Bone marrow (tissue), 2 donors: ENCODE measurements around the gene MRNIP.
A peak's percentile ranks its signal among the peaks of the same experiment; 100 is the strongest.
"Not testable (repeated sequence)": the region's sequence is repeated elsewhere in the genome, so short reads cannot be mapped to it uniquely, and the experiment has no call there.

Experiments
- DNase-seq, 2 donors: peaks; one replicate each; lab custom pipeline; 2025; lab: John Stamatoyannopoulos, UW

MRNIP gene

DNA sequence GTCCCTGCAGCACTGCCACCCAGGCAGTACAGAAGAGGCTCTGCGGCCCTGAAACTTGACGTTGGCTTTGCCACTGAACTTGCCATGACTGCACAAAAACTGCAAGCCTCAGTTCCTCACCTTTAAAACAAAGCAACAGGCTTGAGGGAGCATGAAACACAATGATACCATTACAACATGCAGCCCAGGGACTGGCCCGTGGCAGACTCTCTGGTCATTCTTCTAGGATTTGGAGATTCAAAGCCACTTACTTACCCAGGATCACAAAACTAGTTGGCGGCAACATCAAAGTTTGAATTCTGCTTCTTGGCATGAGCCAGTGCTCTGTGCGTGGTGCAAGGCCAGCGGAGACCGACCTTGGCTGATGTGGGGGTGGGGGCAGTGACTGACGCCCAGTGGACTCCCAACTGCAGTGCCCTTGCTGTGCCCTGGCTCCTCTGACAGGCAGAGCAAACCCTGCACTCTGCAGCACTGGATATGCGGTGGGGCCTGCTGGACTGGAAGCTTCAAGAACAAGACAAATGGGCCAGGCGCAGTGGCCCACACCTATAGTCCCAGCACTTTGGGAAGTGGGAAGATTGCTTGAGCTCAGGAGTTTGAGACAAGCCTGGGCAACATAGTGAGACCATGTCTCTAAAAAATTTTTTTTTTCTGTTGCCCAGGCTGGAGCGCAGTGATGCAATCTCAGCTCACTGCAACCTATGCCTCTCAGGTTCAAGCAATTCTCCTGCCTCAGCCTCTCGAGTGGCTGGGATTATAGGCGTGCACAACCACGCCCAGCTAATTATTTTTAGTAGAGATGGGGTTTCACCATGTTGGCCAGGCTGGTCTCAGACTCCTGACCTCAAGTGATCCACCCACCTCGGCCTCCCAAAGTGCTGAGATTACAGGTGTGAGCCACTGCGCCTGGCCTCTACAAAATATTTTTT is 19.0 kb downstream of the MRNIP start:
- DNase-seq: no peak

DNA sequence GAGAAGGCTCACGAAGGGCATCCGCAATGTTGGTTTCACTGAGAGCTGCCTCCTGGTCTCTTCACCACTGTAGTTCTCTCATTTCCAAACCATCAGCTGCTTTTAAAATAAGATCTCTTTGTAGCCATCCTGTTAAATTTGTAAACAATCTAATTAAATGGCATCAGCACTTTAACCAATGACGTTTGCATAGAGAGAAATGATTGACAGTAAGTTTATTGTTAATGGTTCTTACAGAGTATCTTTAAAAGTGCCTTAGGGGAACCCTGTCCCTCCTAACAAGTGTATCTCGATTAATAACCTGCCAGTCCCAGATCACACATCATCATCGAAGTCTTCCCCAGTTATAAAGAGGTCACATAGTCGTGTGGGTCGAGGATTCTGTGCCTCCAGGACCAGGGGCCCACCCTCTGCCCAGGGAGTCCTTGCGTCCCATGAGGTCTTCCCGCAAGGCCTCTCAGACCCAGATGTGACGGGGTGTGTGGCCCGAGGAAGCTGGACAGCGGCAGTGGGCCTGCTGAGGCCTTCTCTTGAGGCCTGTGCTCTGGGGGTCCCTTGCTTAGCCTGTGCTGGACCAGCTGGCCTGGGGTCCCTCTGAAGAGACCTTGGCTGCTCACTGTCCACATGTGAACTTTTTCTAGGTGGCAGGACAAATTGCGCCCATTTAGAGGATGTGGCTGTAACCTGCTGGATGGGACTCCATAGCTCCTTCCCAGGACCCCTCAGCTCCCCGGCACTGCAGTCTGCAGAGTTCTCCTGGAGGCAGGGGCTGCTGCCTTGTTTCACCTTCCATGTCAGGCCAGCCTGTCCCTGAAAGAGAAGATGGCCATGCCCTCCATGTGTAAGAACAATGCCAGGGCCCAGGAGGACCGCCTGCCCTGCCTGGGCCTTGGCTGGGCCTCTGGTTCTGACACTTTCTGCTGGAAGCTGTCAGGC is 21.3 kb downstream of the MRNIP start:
- DNase-seq: no peak

DNA sequence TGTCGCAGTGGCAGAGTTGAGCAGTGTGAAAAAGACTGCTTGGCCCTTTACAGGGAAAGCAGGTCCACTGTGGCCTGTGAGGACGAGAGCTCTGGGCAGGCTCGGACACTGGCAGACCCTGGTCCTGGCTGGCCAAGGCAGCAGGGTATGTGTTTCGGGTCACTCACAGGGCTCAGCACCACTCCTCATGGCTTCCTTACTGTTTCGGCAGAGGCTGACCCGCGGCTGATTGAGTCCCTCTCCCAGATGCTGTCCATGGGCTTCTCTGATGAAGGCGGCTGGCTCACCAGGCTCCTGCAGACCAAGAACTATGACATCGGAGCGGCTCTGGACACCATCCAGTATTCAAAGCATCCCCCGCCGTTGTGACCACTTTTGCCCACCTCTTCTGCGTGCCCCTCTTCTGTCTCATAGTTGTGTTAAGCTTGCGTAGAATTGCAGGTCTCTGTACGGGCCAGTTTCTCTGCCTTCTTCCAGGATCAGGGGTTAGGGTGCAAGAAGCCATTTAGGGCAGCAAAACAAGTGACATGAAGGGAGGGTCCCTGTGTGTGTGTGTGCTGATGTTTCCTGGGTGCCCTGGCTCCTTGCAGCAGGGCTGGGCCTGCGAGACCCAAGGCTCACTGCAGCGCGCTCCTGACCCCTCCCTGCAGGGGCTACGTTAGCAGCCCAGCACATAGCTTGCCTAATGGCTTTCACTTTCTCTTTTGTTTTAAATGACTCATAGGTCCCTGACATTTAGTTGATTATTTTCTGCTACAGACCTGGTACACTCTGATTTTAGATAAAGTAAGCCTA is 22.2 kb downstream of the MRNIP start:
- DNase-seq: peak in 1 of 2 donors; percentile 83

DNA sequence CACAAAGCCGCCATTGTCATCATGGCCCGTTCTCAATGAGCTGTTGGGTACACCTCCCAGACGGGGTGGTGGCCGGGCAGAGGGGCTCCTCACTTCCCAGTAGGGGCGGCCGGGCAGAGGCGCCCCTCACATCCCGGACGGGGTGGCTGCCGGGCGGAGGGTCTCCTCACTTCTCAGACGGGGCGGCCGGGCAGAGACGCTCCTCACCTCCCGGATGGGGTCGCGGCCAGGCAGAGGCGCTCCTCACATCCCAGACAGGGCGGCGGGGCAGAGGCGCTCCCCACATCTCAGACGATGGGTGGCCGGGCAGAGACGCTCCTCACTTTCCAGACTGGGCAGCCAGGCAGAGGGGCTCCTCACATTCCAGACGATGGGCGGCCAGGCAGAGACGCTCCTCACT is 23.7 kb downstream of the MRNIP start:
- not testable (repeated sequence) for DNase-seq

DNA sequence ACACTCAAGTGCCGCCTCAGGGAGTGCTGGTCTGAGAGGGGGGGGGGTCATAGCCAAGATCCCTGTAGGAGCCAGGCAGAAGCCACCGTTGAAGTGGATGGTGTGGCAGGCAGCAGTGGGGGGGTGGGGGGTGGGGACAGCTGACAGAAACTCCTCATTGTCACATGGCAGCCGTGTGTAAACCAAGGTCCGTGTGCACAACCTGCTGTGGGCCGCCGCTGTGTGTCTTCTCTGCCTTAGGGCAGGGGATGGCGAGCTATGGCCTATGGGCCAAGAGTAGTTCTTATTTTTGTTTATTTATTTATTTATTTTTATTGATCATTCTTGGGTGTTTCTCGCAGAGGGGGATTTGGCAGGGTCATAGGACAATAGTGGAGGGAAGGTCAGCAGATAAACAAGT is 24.5 kb downstream of the MRNIP start:
- DNase-seq: no peak

DNA sequence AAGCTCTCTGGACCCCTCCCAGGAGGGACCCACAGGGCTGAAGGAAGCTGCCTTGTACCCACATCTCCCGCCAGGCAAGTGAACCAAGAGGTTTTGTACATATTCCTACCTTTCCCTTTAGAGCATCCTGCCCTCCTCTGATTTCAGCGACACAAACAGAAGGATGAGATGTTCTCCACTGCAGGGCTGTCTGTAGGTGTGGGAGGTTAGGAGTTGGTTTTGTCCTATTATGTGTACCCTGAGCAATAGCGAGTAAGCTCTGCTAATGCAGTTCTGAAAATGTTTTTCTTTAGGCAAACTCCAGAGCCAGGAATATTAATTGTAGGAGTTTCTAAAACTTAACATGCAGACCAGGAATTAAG is 24.9 kb downstream of the MRNIP start:
- no peak for DNase-seq

DNA sequence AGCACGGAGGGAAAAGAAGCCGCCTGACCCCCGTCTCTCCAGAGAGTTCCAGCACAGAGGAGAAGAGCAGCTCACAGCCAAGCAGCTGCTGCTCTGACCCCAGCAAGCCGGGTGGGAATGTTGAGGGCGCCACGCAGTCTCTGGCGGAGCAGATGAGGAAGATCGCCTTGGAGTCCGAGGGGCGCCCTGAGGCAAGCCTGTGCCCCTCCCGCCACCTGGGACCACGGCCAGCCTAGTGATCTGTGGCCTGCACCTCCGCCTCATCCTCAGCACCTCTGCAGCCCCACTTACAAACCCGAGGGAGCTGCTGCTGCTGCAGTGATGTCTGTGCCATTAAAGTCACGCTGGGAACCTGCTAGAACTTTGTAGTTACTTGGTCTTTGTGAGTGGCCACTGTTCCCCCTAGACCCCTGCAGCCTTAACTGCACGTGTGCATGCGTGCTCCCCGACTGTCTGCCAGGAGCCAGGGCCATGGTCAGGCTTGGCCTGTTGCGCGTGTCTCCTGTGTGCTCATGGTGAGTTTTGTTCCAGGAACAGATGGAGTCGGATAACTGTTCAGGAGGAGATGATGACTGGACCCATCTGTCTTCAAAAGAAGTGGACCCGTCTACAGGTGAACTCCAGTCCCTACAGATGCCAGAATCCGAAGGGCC is 25.4 kb downstream of the MRNIP start:
- no peak for DNase-seq

DNA sequence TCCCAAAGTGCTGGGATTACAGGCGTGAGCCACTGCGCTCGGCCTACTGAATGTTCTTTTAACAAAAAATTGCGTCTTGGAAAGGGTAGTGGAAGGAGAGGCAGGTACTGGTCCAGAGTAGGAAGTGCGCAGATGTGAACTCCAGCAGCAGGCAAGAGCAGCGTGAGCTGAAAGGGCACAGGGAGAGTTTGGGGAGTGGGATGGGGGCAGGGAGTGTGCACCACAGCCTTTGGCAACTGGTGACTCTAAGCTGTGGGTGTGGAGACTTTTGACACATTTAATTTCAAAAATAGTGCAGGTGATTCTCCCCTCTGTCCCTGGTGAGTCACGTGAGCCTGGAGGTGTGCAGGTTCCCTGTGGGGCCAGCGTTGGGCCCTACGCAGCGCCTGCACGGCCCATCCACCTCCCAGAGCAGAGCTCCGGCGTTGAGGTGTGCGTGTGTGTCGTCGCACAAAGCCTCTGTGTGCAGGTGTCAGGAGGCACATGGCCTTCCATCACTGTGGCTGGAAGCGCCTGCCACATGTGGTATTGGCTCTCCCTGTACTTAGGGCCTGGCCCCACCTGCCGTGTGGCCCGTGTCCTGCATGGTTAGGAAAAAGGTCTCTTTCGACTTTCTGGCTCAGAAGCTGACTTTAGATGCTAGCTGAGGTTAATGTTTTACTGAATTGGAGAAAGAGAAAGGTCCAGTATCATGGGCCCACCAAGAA is 26.4 kb downstream of the MRNIP start:
- no peak for DNase-seq

DNA sequence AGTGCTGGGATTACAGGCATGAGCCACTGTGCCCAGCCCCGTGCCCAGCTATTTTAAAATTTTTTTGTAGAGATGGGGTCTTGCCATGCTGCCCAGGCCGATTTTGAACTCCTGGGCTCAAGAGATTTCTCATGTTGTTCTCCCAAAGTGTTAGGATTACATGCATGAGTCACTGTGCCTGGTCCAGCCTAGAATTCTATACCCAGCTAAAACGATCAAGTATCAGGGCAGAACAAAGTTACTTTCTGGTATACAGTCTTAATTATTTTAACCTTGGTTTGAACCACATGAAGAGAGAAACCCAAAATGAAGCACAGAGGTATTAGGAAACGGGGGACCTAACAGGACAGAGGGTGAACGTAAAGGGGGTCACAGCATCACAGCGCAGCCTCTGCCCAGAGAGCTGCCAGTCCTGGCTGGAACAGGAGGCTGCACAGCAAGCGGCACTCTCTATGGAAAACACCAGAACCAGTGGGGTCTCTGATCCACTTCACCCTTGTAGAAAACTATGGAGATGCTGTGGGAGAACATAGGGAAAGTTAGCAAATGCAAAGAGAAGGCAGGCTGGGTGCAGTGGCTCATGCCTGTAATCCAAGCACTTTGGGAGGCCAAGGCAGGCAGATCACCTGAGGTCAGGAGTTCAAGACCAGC is 27.7 kb downstream of the MRNIP start:
- DNase-seq: no peak

DNA sequence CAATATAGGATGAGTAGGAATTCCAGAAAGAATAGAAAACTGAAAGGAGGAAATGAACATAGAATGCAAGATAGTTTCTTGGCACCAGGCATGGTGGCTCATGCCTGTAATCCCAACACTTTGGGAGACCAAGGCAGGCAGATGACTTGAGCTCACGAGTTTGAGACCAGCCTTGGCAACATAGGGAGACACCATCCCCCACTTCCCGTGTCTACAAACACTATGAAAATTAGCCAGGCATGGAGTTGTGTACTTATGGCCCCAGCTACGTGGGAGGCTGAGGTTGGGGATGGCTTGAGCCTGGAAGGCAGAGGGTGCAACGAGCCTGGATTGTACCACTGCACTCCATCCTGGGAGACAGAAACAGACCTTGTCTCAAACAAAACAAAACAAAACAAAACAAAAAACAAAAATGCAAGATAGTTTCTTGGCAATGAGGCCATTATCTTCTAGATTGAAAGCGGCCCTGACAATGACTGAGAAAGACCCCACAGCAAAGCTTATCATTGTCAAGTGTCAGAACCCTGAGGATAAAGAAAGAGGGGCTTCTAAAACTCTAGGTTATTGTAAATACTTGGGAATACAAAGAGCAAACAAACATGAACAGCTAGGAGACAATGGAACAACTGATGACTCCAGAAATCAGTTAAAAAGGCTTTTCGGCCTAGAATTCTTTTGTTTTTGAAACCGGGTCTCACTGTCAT is 28.7 kb downstream of the MRNIP start:
- no peak for DNase-seq

DNA sequence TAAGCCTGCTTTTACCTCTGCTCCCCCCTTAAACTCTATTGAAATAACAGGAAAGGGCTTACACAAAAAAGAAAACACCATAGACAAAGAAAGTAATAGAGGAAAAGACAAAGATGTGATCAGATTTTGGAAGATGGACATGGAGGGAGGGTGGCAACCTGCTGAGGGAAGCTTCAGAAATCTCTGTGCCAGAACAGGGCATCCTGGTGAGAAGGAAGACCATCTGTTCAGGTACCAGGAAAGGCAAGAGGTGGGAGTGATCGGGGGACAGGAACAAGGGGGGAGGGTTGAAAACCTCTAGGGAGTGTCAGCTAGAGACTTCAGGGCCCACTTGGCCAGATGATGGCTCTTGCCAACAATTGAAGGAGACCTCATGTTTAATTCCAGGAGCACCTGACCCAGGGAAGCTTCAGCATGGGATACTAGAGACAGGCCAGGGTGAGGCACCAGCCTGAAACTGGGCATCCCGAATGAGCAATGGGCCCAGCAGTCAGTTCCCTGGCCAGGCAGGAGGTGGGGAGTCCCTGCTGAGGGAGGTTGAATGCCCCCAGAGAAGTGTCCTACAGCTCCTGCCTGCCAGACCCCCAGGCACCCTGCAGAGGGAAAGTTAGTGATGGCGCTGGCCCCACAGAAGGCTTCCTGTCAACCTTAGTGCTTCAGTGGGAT is 29.7 kb downstream of the MRNIP start:
- DNase-seq: no peak

DNA sequence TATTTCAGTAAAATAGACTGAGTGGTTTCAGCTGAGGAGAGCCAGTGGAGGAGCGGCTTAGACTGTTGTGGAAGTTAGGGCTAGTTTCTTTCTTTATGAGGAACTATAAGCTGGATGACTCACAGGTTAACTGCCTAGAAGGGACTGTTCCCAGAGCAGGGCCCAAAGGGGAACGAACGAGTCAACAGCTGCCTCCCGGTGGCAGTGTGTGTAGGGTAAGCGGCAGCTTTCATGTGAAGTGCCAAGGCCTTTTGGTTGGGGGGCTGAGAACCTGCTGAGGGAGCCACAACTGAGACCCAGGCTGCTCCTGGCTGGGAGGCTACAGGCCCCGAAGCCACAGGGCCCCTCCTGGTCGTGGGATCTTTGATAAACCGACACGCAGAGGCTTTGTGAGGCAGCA is 30.9 kb downstream of the MRNIP start:
- DNase-seq: peak; percentile 17 to 93

DNA sequence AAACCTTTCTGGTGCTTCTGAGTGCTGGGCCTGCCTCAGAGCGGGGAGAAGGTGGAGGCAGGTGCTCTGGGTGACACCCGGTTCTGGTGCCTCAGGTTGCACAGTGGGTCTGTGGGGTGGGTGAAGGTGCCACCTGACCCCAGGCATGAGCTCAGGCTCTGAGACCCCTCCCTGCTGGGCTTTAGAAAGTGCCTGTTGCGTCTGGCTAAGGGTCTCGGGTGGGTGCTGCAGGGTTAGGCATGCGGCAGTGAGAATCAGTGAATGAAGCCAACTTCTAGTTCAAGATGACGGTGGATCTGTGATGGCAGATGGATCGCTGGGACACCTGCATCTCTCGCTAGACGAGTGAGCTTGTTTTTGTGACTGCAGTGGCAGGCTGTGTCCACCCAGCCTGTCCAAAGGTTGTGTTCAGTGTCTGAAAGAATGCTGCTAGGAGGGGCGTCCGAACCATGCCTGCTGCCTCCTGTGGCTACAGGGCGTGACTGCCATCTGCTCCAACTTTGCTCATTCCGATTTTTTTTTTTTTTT is 32.9 kb downstream of the MRNIP start:
- DNase-seq: no peak

DNA sequence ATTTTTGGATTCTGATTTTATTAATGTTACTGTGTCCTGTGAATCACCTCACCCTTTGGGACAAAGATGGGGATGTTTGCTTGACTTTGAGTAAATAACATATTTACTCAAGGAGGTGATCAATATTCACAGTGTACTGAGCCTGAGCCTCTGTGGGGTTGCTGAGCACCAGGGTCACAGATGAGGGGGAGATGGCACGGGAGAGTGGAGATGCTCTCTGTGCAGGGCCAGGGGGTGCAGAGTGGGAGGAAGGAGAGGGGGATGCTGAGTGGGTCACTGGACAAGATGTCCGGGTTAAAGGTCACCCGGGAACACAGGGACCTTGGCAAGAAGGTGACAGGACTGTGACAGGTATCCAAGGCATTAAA is 33.9 kb downstream of the MRNIP start:
- no peak for DNase-seq

DNA sequence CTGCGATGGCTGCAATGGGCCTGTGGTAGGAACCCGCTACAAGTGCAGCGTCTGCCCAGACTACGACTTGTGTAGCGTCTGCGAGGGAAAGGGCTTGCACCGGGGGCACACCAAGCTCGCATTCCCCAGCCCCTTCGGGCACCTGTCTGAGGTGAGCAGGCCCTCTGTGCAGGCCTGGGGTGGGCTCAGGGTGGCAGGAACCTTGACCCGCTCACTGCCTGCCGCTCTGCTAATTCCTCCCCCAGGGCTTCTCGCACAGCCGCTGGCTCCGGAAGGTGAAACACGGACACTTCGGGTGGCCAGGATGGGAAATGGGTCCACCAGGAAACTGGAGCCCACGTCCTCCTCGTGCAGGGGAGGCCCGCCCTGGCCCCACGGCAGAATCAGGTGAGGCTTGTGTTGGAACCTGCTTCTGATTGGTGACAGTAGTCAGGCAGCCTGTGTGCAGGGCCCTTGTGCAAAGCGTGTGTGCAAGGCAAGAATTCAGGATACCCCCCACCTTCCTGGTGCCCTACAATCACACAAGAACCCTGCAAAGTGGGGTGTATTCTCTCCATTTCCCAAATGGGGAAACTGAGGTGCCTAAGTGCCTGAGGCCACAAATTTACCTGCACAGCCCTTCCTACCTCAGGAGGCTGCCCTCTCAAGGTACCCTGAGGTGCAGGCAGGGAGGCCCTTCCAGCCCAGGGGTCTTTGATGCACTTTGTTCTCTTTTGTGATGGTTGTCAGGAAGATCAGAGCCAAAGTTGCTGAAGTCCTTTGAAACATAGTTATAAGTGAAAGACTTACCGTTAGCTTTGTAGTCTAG is 34.5 kb downstream of the MRNIP start:
- no peak for DNase-seq

DNA sequence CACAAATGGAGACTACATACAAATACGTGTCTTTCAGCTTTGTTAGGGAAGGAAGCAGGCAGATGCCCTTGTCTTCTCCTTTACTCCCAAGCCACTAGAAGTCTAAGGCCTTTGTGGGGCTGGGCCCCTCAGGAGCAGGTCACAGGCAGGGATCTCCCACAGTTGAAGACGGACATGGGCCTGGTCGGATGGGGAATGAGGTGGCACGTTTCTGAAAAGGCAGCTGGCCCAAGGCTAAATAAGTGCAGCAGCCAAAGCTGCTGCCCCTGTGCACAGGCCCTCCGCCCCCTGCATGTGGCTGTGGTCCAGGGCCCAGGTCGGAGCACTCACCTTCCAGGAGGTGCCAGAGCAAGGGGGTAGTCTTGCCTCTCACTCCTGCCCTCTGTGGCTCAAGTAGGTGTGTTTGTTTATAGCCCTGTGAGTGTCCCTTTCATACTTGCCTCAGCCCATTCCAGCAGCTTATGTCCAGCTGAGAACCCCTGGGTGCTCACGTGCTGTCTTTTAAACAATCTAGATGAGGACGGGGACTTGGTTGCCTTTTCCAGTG is 36.1 kb downstream of the MRNIP start:
- no peak for DNase-seq

DNA sequence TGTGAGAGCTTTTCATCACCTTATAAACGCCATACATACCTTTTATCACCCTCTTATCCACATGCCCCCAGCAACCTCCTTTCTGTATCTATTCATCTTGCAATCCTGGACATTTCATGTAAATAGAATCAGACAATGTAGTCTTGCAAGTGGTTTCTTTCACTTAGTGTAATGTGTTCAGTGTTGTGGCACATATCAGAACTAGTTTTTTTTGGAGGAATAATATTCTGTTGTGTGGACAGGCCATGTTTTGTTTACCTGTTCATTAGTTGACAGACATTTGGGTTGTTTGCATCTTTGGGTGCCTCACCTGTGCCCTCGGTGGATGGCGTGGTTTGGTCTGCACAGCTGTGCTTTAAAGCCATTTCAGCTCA is 36.6 kb downstream of the MRNIP start:
- no peak for DNase-seq
